AG04450 (cell line): ENCODE results near the gene CA5A. TPM values are rescaled to one million over a fixed set of nuclear protein-coding genes. Genes with fewer than 3 reads are reported as not detected.
A peak's percentile ranks its signal among the peaks of the same experiment; 100 is the strongest.

Source experiments
- CTCF ChIA-PET: fragments of 300-600, 350-600 bp; formaldehyde crosslinking; extraction: SDS; loops from one replicate; lab custom pipeline; 2022; ENCODE audit warnings: antibody characterized with exemption, inconsistent platforms; lab: Charles Lee
- POLR2A ChIA-PET: fragments of 350-600 bp; formaldehyde crosslinking; extraction: SDS; loops from one replicate; lab custom pipeline; 2021; ENCODE audit warnings: antibody characterized with exemption, inconsistent platforms; lab: Yijun Ruan, JAX
- DNase-seq: peaks from one replicate; pipeline ENCODE4 v3.0.0-alpha.2; 2011; ENCODE audit warnings: low read depth, low spot score
- H3K27ac ChIP-seq: one replicate; pipeline ENCODE4 v1.5.1; 2012; ENCODE audit warnings: low read depth, low read length, control low read depth
- H3K27me3 ChIP-seq: one replicate; pipeline ENCODE4 v1.6.0; 2012; ENCODE audit warnings: low read length; ENCODE audit not compliant: control insufficient read depth, insufficient read depth
- H3K4me3 ChIP-seq: 2 replicates; pipeline ENCODE4 v1.5.1; 2011; ENCODE audit warnings: mild to moderate bottlenecking, low read depth, low read length, control low read depth
- H3K9me3 ChIP-seq: 2 replicates; pipeline ENCODE4 v1.5.1; 2012; ENCODE audit warnings: low read length; ENCODE audit not compliant: control insufficient read depth, insufficient read depth
- polyA plus RNA-seq: library from polyadenylated mRNA; depleted of rRNA; stranded (reverse); fragments of >200 nt; gene quantifications from 2 replicates; pipeline ENCODE4 v1.2.3, GENCODE V29; 2011
- TF ChIP-seq, protein P1 (sequence below): IDR thresholded peaks from 2 replicates; pipeline ENCODE4 v1.5.1; 2011; ENCODE audit warnings: low read depth, low read length, control low read depth, inconsistent platforms

Gene CA5A
- polyA plus RNA-seq, 1 experiment = not detected

- POLR2A ChIA-PET = no interaction called here
- H3K27me3 ChIP-seq = no peaks in the 10 kb centered on the region
- CTCF ChIA-PET = no interaction called here
- no peak for DNase-seq
- TF ChIP-seq, protein P1, sequence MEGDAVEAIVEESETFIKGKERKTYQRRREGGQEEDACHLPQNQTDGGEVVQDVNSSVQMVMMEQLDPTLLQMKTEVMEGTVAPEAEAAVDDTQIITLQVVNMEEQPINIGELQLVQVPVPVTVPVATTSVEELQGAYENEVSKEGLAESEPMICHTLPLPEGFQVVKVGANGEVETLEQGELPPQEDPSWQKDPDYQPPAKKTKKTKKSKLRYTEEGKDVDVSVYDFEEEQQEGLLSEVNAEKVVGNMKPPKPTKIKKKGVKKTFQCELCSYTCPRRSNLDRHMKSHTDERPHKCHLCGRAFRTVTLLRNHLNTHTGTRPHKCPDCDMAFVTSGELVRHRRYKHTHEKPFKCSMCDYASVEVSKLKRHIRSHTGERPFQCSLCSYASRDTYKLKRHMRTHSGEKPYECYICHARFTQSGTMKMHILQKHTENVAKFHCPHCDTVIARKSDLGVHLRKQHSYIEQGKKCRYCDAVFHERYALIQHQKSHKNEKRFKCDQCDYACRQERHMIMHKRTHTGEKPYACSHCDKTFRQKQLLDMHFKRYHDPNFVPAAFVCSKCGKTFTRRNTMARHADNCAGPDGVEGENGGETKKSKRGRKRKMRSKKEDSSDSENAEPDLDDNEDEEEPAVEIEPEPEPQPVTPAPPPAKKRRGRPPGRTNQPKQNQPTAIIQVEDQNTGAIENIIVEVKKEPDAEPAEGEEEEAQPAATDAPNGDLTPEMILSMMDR = no peak
- H3K27ac ChIP-seq = peak overlapping the region; percentile 83
- no peak overlapping the region for H3K4me3 ChIP-seq
- no peaks in the 10 kb centered on the region; the same call in 1 of the 2 replicates for H3K9me3 ChIP-seq
These were observed 21.2 kb upstream of the CA5A start for GRCh38 chr16:87957296-87958094.

DNA sequence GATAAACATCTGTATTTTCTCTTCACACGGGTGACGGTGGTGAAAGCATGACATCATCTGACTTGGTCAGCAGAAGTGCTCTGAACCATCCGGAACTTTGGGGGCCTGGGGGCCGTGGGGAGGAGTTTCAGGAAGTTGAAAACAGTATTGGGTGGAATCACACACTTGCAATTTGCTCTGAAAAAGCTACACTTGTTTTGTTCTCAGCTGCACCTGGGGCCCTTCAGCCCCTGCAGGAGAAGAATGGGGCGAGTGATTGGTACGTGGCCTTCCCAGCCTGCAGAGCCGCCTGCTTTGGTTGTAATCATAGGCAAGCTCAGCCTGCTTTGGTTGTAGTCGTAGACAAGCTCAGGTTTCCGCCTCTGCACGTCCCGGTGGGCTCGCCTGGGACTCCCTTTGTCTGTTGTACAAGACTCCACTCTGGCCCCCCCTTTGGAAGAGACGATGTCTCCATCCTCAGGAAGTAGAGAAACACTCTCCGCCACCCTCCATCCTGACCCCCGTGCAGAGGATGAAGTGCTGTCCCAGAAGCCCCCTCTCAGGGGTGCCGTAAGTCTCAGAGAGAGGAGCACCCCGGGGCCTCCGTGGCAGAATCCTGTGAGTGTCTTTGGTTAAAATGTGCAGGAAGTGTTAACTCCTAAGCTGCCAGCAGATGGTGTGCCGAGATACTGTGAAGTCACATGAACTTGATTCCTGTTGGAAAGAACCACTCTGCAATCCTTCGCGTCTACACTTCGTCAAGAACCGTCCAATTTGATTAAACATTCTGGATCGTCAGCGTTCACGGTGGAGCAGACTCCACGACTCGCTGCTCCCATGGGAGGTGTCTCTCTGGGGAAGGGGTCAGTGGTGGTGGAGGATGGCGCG, 20.3 kb upstream of the CA5A start:
- Histone ChIP-seq H3K4me3 (peak overlapping the region; percentile 1; the same call in 1 of the 2 replicates), H3K27me3 (no peaks in the 10 kb centered on the region), H3K9me3 (no peaks in the 10 kb centered on the region; the same call in 1 of the 2 replicates), H3K27ac (peak overlapping the region; percentile 83)
- TF ChIP-seq, protein P1 = peak; percentile 72
- CTCF ChIA-PET = interaction anchor here (0.6 to 0.9 kb wide), 4 partner anchors 9 to 496 kb away, joined by 3 to 5 read pairs (median 4); partner anchors contain the start of gene ZFPM1
- POLR2A ChIA-PET = interaction anchor here (1.0 kb wide), 1 partner anchor 348 kb away, joined by 3 read pairs; no protein-coding TSS in a partner anchor
- DNase-seq = no peak

- DNase-seq = no peak
- H3K4me3 ChIP-seq = no peak overlapping the region
- TF ChIP-seq, protein P1 = no peak
- POLR2A ChIA-PET = interaction anchor here (1.0 kb wide), 1 partner anchor 348 kb away, joined by 3 read pairs; no protein-coding TSS in a partner anchor
- H3K27me3 ChIP-seq = no peaks in the 10 kb centered on the region
- peak overlapping the region; percentile 83 for H3K27ac ChIP-seq
- CTCF ChIA-PET = interaction anchor here (0.6 to 0.9 kb wide), 4 partner anchors 10 to 496 kb away, joined by 3 to 5 read pairs (median 4); partner anchors contain the start of gene ZFPM1
- H3K9me3 ChIP-seq = no peaks in the 10 kb centered on the region; the same call in 1 of the 2 replicates
These were observed 19.7 kb upstream of the CA5A start for GRCh38 chr16:87956098-87956364.

DNA sequence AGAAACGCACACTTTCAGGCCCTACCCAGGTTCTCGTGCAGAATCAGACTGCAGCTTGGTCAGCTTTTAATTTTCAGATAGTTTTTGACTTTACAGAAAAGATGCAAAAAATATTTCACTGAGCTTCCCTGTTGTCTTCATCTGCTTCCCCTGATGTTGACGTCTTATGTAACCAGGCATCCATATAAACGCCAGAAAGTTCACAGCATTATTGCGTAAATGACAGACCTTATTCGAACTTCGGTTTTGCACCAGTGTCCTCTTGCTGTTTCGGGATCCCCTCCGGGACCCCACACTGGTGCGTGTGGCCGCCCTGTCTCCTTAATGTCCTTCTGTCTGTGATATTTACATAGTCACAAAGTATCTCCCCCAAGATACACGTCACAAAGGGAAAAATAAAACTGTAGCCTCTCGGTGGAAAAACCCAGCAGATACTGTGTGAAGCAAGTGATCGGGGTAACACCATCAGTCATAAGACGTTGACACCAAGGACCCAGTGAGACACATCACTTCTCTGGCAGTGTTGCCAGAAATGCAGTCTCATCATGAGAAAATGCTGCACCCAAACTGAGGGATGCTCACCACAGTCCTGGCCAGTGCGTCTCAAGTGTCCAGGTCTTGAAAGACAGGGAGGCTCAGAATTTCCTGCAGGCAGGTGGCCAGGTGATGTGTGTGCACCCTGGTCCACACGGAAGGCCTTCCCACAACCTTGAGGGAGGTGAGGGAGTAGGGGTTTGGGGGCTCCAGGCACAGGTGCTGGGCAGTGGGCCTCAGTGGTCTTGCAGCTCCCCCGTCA, 19.2 kb upstream of the CA5A start:
- Histone ChIP-seq H3K27me3 (no peaks in the 10 kb centered on the region), H3K9me3 (no peaks in the 10 kb centered on the region; the same call in 1 of the 2 replicates), H3K4me3 (no peak overlapping the region), H3K27ac (peak overlapping the region; percentile 83)
- POLR2A ChIA-PET = no interaction called here
- TF ChIP-seq, protein P1 = no peak
- no peak for DNase-seq
- CTCF ChIA-PET = interaction anchor here (0.6 kb wide), 1 partner anchor 259 kb away, joined by 5 read pairs; no protein-coding TSS in a partner anchor
